GM18861 (cell line): Measurements from ENCODE around the gene DDX41.

Source experiments
- ATAC-seq: cut with Tn5 transposase; IDR thresholded peaks from one replicate; pipeline ENCODE4 v1.9.1; 2021; ENCODE audit not compliant: unreplicated experiment

Gene DDX41

DNA sequence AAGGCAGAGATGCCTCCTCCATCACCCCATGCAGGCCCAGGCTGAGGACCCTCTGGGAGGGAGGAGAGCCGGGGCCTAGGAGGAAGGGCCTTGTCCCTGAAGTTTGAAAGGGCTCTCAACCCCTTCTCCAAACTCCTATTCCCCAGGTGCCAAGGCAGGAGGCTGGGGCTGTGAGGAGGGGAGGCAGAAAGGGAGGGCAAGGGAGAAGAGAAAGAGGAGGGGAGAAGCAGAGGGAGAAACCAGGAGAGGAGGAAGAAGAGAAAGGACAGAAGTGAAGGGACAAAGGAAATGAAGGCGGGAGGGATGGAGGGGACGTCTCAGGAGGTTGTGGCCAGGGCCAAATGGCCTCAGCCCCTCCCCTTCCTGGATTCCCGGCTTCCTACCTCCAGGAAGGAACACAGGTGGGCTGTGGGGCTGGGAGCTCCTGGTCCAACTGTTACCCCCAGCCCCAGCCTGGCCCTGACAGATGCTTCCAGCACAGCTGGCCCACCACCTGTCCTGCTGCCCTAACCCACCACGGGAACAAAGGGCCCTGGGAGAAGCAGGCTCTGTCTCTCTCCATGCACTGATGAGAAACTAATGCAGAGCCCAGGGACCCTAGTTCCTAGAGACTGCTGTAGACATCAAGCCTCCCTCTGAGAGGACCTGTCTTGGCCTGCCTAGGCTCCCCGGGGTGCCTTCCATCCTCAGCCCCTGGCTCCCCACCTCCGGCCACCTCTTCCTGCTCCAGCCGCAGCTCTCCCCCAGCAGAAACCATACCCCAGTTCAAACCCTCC lies 46.8 kb downstream of the DDX41 start:
- ATAC-seq, result no peak

GRCh38 chr5:177468685-177469628 lies 47.8 kb downstream of the DDX41 start:
- ATAC-seq, result no peak

DNA sequence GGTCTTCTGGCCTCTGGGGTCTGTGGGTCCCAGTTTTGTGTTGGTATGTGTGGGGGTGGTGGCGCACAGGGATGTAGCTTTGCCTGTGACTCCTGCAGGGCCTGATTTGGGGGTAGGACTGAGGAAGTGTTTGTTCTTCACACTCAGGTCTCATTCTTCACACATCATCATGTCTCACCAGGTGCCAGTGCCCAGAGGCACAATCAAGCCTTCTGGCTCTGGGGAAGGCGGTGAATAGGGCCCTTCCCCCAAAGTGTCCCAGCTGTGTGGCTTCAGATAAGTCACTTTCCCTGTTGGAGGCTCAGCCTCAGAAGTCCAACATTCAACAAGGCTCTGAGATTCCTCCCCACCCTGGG lies 48.5 kb downstream of the DDX41 start:
- no peak for ATAC-seq

GRCh38 chr5:177467436-177467835 lies 49.3 kb downstream of the DDX41 start:
- no peak for ATAC-seq

GRCh38 chr5:177466861-177467260 lies 49.9 kb downstream of the DDX41 start:
- ATAC-seq, result no peak

GRCh38 chr5:177465044-177465443 lies 51.7 kb downstream of the DDX41 start:
- no peak for ATAC-seq

- ATAC-seq, result no peak
Measured at GRCh38 chr5:177462021-177462670, 54.6 kb downstream of the DDX41 start.
